HG03571 (cell line): ENCODE data around the gene AP1S1.
"Not testable (repeated sequence)": the region's sequence is repeated elsewhere in the genome, so short reads cannot be mapped to it uniquely, and the experiment has no call there.

Experiments used
- ATAC-seq: cut with Tn5 transposase; IDR thresholded peaks from one replicate; pipeline ENCODE4 v1.9.1; 2021; ENCODE audit not compliant: unreplicated experiment

The AP1S1 gene

GRCh38 chr7:101199522-101199921, 45.2 kb downstream of the AP1S1 start:
- not testable (repeated sequence) for ATAC-seq

- ATAC-seq = no peak
Measured at GRCh38 chr7:101200504-101200861, 46.2 kb downstream of the AP1S1 start.

GRCh38 chr7:101200862-101201599, 46.8 kb downstream of the AP1S1 start, which contains the start of gene MOGAT3:
Gene MOGAT3 (minus strand): TSS chr7:101201036. CDS start chr7:101200854, 182 bp downstream.
- ATAC-seq = no peak

- no peak for ATAC-seq
Measured at GRCh38 chr7:101201695-101202602, 47.7 kb downstream of the AP1S1 start.

GRCh38 chr7:101202603-101202918, 48.3 kb downstream of the AP1S1 start:
- ATAC-seq = no peak

- not testable (repeated sequence) for ATAC-seq
Measured at GRCh38 chr7:101203740-101204738, 49.8 kb downstream of the AP1S1 start.

GRCh38 chr7:101205901-101206664, 51.8 kb downstream of the AP1S1 start:
- ATAC-seq = no peak

- no peak for ATAC-seq
Measured at GRCh38 chr7:101206665-101207042, 52.4 kb downstream of the AP1S1 start.

GRCh38 chr7:101207459-101207858, 53.2 kb downstream of the AP1S1 start:
- ATAC-seq = no peak

GRCh38 chr7:101208794-101209193, 54.5 kb downstream of the AP1S1 start:
- no peak for ATAC-seq

- ATAC-seq = no peak
Measured at GRCh38 chr7:101210143-101210542, 55.9 kb downstream of the AP1S1 start.
